Adrenal gland (tissue), 5 donors: ENCODE measurements around the gene IGFALS.

Experiments
- POLR2A ChIP-seq, 2 donors: fragments of 450-650 bp; IDR thresholded peaks; one replicate each; pipeline ENCODE4 v1.6.1; 2017; ENCODE audit warnings: antibody characterized with exemption in 2 of 2, mild to moderate bottlenecking in 2 of 2, moderate library complexity in 1 of 2
- TF ChIP-seq, protein P1 (sequence below), 6 experiments: fragments of 450-650 bp in 4 of 6; fragments of 200-600 bp in 2 of 6; sonication (generic) in 1 of 6; IDR thresholded peaks; 1 replicate in 5 of 6; 2 replicates in 1 of 6; pipeline versions ENCODE4 v1.5.1 to v1.8.0; 2016 to 2021; ENCODE audit warnings: antibody characterized with exemption in 6 of 6, mild to moderate bottlenecking in 2 of 6, moderate library complexity in 1 of 6
- donor health status: DM: no; HTN: no; CAD: no.

DNA sequence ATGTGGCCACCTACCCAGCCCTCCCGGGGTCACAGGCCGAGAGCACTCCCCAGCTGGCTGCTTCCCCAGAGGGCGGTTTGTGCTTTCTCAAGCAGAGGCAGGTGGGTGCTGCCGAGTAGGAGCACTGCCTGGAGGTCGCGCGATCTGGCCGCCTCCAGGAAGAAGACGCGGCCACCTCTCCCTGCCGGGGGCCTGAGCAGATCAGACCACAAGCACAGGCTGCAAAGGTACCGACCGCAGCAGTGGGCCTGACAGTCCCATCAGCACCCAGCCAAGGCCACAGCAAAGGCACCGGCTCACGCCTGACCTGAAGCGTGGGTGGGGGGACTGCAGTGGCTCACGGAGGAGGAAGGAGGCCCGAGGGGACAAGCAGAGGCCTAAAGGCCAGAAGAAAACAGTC, 15.2 kb upstream of the IGFALS start:
- TF ChIP-seq, protein P1, sequence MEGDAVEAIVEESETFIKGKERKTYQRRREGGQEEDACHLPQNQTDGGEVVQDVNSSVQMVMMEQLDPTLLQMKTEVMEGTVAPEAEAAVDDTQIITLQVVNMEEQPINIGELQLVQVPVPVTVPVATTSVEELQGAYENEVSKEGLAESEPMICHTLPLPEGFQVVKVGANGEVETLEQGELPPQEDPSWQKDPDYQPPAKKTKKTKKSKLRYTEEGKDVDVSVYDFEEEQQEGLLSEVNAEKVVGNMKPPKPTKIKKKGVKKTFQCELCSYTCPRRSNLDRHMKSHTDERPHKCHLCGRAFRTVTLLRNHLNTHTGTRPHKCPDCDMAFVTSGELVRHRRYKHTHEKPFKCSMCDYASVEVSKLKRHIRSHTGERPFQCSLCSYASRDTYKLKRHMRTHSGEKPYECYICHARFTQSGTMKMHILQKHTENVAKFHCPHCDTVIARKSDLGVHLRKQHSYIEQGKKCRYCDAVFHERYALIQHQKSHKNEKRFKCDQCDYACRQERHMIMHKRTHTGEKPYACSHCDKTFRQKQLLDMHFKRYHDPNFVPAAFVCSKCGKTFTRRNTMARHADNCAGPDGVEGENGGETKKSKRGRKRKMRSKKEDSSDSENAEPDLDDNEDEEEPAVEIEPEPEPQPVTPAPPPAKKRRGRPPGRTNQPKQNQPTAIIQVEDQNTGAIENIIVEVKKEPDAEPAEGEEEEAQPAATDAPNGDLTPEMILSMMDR (IDR thresholded peaks at IDR 0.05): no peak
- TF ChIP-seq POLR2A (IDR thresholded peaks at IDR 0.05): no peak
